K562 (cell line): ENCODE measurements around the gene SLC6A6. TPM values are rescaled to one million over a fixed set of nuclear protein-coding genes. Genes with fewer than 3 reads are reported as not detected.

Experiments
- ATAC-seq: fragments of 200-7000 bp; cut with Tn5 transposase; 3 replicates; pipeline ENCODE4 v1.9.1; 2020; ENCODE audit warnings: moderate library complexity
- BruUV-seq: library from RNA; stranded (reverse); fragments of 400-500 nt; replicated peaks from 2 replicates; lab custom pipeline; 2021; lab: Mats Ljungman, UMichigan
- CTCF ChIA-PET: fragments of 300-600 bp; formaldehyde crosslinking; extraction: SDS; loops from one replicate; lab custom pipeline; 2021; ENCODE audit warnings: low intra/inter-chr PET ratio; lab: Yijun Ruan, JAX
- POLR2A ChIA-PET: fragments of 300-600, 350-650 bp; sonication (Branson Sonifier 250); formaldehyde crosslinking; extraction: SDS; loops from one replicate; lab custom pipeline; 2021; ENCODE audit warnings: antibody characterized with exemption, inconsistent platforms; lab: Yijun Ruan, JAX
- DNase-seq, 4 experiments: peaks; one replicate each; pipeline versions ENCODE4 v3.0.0 to v3.0.0-alpha.2; 2011 to 2018; ENCODE audit warnings: low spot score in 3 of 4, mixed read lengths in 3 of 4; ENCODE audit errors: extremely low read depth in 1 of 4
- FAIRE-seq: peaks from 2 replicates; lab custom pipeline; 2011; peaks lifted over from hg19 to GRCh38; lab: Jason Lieb, UNC
- H2AFZ ChIP-seq: 2 replicates; pipeline ENCODE4 v1.6.0; 2011; ENCODE audit warnings: low read depth, low read length, control low read depth, inconsistent platforms
- H3K27ac ChIP-seq: fragments of 200-600 bp; 3 replicates; pipeline ENCODE4 v1.8.0; 2011; ENCODE audit warnings: low read depth, mild to moderate bottlenecking, control low read depth, inconsistent platforms, low read length, moderate library complexity, mixed read lengths; ENCODE audit errors: extremely low read depth
- H3K27me3 ChIP-seq, 2 experiments: fragments of 300-600 bp in 1 of 2; 2 replicates in 1 of 2; 3 replicates in 1 of 2; pipeline versions ENCODE4 v1.6.0 to v1.8.0; 2011; ENCODE audit warnings: inconsistent platforms in 2 of 2, low read length in 2 of 2, mild to moderate bottlenecking in 1 of 2, mixed read lengths in 1 of 2, moderate library complexity in 1 of 2; ENCODE audit not compliant: control insufficient read depth in 2 of 2, insufficient read depth in 2 of 2
- H3K36me3 ChIP-seq: fragments of 300-600 bp; 3 replicates; pipeline ENCODE4 v1.8.0; 2011; ENCODE audit warnings: mild to moderate bottlenecking, low read length, inconsistent platforms; ENCODE audit not compliant: control insufficient read depth, insufficient read depth
- H3K4me1 ChIP-seq, 2 experiments: fragments of 200-600 bp in 1 of 2; replicated peaks in 1 of 2; 2 replicates in 1 of 2; 3 replicates in 1 of 2; pipeline versions ENCODE4 v1.5.1 to v1.8.0; 2011; ENCODE audit warnings: inconsistent platforms in 2 of 2, low read length in 2 of 2, mild to moderate bottlenecking in 1 of 2, mixed read lengths in 1 of 2, moderate library complexity in 1 of 2; ENCODE audit not compliant: control insufficient read depth in 2 of 2, insufficient read depth in 2 of 2
- H3K4me2 ChIP-seq: 2 replicates; pipeline ENCODE4 v1.6.1; 2011; ENCODE audit warnings: low read length, control low read depth, inconsistent platforms, mixed read lengths; ENCODE audit not compliant: insufficient read depth
- H3K4me3 ChIP-seq: fragments of 200-600 bp; sonication (generic), shearing (Covaris generic); 2 replicates; pipeline ENCODE4 v1.5.1; 2016; ENCODE audit warnings: control low read depth, inconsistent platforms
- H3K79me2 ChIP-seq: fragments of 200-600 bp; 3 replicates; pipeline ENCODE4 v1.8.0; 2011; ENCODE audit warnings: low read length, inconsistent platforms; ENCODE audit not compliant: control insufficient read depth, insufficient read depth
- H3K9ac ChIP-seq, 2 experiments: 2 replicates each; pipeline versions ENCODE4 v1.6.0 to v1.6.1; 2011; ENCODE audit warnings: low read depth in 2 of 2, low read length in 2 of 2, control low read depth in 1 of 2, inconsistent platforms in 1 of 2, mild to moderate bottlenecking in 1 of 2, mixed read lengths in 1 of 2; ENCODE audit not compliant: insufficient read depth in 1 of 2
- H3K9me1 ChIP-seq: one replicate; pipeline ENCODE4 v1.6.0; 2011; ENCODE audit warnings: inconsistent platforms, mild to moderate bottlenecking, low read length, moderate library complexity; ENCODE audit not compliant: control insufficient read depth, insufficient read depth
- H3K9me3 ChIP-seq: replicated peaks from 2 replicates; pipeline ENCODE4 v1.5.1; 2011; ENCODE audit warnings: low read depth, low read length, inconsistent platforms; ENCODE audit not compliant: control insufficient read depth, insufficient read depth
- H4K20me1 ChIP-seq: replicated peaks from 2 replicates; pipeline ENCODE4 v1.6.1; 2011; ENCODE audit warnings: low read length, inconsistent platforms, mixed read lengths; ENCODE audit not compliant: control insufficient read depth, insufficient read depth
- CBX8 ChIP-seq: fragments of 200-600 bp; sonication (generic); IDR thresholded peaks from 2 replicates; pipeline ENCODE4 v1.6.1; 2012; ENCODE audit warnings: borderline replicate concordance, mixed run types, low read depth, mild to moderate bottlenecking, moderate library complexity, mixed read lengths, low read length, control low read depth, inconsistent platforms; ENCODE audit not compliant: poor library complexity, severe bottlenecking; ENCODE audit errors: extremely low read depth
- WGBS: fragments of 100-300 bp; shearing (Covaris generic); methylation state at CpG from one replicate; pipeline ENCODE4 v1.1.6; 2016; ENCODE audit warnings: low coverage, mixed read lengths; ENCODE audit not compliant: insufficient coverage; ENCODE audit errors: missing lambda C conversion rate; 5-methylcytosine and 5-hydroxymethylcytosine counted together
- in situ Hi-C: fragments of 300-500 bp; cut with MboI; formaldehyde crosslinking; loops from 4 replicates; pipeline ENCODE4 v1.15.0; 2018; ENCODE audit warnings: inconsistent platforms, mixed read lengths
- intact Hi-C: fragments of 100-400 bp; cut with micrococcal nuclease; formaldehyde crosslinking; loops from 2 replicates; pipeline ENCODE4 v1.14.2; 2022
- polyA plus RNA-seq, 8 experiments: library from polyadenylated mRNA; depleted of rRNA in 4 of 8; stranded (reverse) in 5 of 8; unstranded in 3 of 8; fragments of >200 nt; fragmentation: Nextera tagmentation in 2 of 8; fragmentation: Illumina TruSeq in 1 of 8; extraction: Ambion mirVana in 2 of 8; extraction: Trizol in 1 of 8; gene quantifications; 2 replicates each; pipeline versions ENCODE4 v1.2.1 to v1.2.3, GENCODE V29; 2011 to 2014; ENCODE audit warnings: inconsistent platforms in 1 of 8, missing spikeins in 1 of 8
- total RNA-seq, 7 experiments: library from RNA; depleted of rRNA in 6 of 7; stranded (reverse); fragments of >200 nt in 6 of 7; fragmentation: Illumina TruSeq in 2 of 7; extraction: Trizol in 2 of 7; gene quantifications; 2 replicates each; pipeline versions ENCODE4 v1.2.1 to v1.2.3, GENCODE V29; 2011 to 2021; ENCODE audit warnings: low replicate concordance in 1 of 7
- TF ChIP-seq, protein P1 (sequence below): fragments of 250-450 bp; sonication (Bioruptor Pico); IDR thresholded peaks from 2 replicates; pipeline ENCODE4 v1.5.0; 2021
- TF ChIP-seq, protein P2 (sequence below), 2 experiments: fragments of 450-650 bp; IDR thresholded peaks; 2 replicates each; pipeline ENCODE4 v1.6.1; 2018; ENCODE audit warnings: mild to moderate bottlenecking in 2 of 2, low read depth in 1 of 2; ENCODE audit not compliant: partially characterized antibody in 2 of 2
- TF ChIP-seq, protein P3 (sequence below), 2 experiments: fragments of 450-650 bp; conservative IDR thresholded peaks; 2 replicates each; pipeline ENCODE4 v1.6.1; 2017; ENCODE audit warnings: mild to moderate bottlenecking in 2 of 2, moderate library complexity in 2 of 2
- TF ChIP-seq, protein P4 (sequence below): fragments of 200-800 bp; sonication (Bioruptor generic); IDR thresholded peaks from 2 replicates; pipeline ENCODE4 v1.6.1; 2016; ENCODE audit warnings: missing genetic modification characterization, missing compliant biosample characterization

SLC6A6 gene
- total and polyA plus RNA-seq, 9 of the 15 experiments (the other 6 are each of a cell fraction or from before 2014, with no cell fraction given) = 12.3 to 203 (median 93.2) TPM

DNA sequence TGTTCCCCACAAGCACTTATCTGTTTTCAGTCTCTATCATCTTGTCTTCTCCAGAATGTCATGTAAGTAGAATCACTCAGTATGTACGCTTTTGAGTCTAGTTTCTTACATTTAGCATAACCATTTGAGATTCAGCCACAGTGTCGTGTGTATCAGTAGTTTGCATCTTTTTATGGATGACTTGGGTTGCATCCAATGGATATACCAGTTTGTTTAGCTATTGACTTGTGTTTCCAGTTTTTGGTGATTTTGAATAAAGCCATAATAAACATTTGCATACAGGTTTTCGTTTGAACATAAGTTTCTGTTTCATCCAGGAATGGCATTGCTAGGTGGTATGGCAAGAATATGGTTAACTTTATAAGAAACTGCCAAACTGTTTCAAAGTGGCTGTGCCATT, 125.7 kb downstream of the SLC6A6 start:
- TF ChIP-seq, protein P1, sequence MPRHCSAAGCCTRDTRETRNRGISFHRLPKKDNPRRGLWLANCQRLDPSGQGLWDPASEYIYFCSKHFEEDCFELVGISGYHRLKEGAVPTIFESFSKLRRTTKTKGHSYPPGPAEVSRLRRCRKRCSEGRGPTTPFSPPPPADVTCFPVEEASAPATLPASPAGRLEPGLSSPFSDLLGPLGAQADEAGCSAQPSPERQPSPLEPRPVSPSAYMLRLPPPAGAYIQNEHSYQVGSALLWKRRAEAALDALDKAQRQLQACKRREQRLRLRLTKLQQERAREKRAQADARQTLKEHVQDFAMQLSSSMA (CRISPR knock-in tag) = no peak
- TF ChIP-seq, protein P2, sequence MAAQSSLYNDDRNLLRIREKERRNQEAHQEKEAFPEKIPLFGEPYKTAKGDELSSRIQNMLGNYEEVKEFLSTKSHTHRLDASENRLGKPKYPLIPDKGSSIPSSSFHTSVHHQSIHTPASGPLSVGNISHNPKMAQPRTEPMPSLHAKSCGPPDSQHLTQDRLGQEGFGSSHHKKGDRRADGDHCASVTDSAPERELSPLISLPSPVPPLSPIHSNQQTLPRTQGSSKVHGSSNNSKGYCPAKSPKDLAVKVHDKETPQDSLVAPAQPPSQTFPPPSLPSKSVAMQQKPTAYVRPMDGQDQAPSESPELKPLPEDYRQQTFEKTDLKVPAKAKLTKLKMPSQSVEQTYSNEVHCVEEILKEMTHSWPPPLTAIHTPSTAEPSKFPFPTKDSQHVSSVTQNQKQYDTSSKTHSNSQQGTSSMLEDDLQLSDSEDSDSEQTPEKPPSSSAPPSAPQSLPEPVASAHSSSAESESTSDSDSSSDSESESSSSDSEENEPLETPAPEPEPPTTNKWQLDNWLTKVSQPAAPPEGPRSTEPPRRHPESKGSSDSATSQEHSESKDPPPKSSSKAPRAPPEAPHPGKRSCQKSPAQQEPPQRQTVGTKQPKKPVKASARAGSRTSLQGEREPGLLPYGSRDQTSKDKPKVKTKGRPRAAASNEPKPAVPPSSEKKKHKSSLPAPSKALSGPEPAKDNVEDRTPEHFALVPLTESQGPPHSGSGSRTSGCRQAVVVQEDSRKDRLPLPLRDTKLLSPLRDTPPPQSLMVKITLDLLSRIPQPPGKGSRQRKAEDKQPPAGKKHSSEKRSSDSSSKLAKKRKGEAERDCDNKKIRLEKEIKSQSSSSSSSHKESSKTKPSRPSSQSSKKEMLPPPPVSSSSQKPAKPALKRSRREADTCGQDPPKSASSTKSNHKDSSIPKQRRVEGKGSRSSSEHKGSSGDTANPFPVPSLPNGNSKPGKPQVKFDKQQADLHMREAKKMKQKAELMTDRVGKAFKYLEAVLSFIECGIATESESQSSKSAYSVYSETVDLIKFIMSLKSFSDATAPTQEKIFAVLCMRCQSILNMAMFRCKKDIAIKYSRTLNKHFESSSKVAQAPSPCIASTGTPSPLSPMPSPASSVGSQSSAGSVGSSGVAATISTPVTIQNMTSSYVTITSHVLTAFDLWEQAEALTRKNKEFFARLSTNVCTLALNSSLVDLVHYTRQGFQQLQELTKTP (IDR thresholded peaks at IDR 0.05; ENCODE audit: low read depth in 1 of 2, partially characterized antibody in 2 of 2) = no peak
- TF ChIP-seq, protein P3, sequence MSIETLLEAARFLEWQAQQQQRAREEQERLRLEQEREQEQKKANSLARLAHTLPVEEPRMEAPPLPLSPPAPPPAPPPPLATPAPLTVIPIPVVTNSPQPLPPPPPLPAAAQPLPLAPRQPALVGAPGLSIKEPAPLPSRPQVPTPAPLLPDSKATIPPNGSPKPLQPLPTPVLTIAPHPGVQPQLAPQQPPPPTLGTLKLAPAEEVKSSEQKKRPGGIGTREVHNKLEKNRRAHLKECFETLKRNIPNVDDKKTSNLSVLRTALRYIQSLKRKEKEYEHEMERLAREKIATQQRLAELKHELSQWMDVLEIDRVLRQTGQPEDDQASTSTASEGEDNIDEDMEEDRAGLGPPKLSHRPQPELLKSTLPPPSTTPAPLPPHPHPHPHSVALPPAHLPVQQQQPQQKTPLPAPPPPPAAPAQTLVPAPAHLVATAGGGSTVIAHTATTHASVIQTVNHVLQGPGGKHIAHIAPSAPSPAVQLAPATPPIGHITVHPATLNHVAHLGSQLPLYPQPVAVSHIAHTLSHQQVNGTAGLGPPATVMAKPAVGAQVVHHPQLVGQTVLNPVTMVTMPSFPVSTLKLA (conservative IDR thresholded peaks at IDR 0.05) = no peak
- TF ChIP-seq, protein P4, sequence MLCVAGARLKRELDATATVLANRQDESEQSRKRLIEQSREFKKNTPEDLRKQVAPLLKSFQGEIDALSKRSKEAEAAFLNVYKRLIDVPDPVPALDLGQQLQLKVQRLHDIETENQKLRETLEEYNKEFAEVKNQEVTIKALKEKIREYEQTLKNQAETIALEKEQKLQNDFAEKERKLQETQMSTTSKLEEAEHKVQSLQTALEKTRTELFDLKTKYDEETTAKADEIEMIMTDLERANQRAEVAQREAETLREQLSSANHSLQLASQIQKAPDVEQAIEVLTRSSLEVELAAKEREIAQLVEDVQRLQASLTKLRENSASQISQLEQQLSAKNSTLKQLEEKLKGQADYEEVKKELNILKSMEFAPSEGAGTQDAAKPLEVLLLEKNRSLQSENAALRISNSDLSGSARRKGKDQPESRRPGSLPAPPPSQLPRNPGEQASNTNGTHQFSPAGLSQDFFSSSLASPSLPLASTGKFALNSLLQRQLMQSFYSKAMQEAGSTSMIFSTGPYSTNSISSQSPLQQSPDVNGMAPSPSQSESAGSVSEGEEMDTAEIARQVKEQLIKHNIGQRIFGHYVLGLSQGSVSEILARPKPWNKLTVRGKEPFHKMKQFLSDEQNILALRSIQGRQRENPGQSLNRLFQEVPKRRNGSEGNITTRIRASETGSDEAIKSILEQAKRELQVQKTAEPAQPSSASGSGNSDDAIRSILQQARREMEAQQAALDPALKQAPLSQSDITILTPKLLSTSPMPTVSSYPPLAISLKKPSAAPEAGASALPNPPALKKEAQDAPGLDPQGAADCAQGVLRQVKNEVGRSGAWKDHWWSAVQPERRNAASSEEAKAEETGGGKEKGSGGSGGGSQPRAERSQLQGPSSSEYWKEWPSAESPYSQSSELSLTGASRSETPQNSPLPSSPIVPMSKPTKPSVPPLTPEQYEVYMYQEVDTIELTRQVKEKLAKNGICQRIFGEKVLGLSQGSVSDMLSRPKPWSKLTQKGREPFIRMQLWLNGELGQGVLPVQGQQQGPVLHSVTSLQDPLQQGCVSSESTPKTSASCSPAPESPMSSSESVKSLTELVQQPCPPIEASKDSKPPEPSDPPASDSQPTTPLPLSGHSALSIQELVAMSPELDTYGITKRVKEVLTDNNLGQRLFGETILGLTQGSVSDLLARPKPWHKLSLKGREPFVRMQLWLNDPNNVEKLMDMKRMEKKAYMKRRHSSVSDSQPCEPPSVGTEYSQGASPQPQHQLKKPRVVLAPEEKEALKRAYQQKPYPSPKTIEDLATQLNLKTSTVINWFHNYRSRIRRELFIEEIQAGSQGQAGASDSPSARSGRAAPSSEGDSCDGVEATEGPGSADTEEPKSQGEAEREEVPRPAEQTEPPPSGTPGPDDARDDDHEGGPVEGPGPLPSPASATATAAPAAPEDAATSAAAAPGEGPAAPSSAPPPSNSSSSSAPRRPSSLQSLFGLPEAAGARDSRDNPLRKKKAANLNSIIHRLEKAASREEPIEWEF (CRISPR knock-in tag) = no peak
- TF ChIP-seq CBX8 = no peak
- DNase-seq (no peak), FAIRE-seq (no peak), ATAC-seq (no peak)
- H3K9me3 ChIP-seq = no peaks in the 10 kb centered on the region
- BruUV-seq = no TSS peak
- no peak overlapping the region for H3K4me3 ChIP-seq
- H3K9ac ChIP-seq = no peak overlapping the region
- POLR2A ChIA-PET = no interaction called here
- H3K4me2 ChIP-seq = no peak overlapping the region
- H2AFZ ChIP-seq = no peak overlapping the region
- CTCF ChIA-PET = no interaction called here
- peaks cover 9 to 17% of the 10 kb centered on the region in 2 experiments for H3K4me1 ChIP-seq
- H3K27ac ChIP-seq = no peak overlapping the region
- H3K79me2 ChIP-seq = no peaks in the 10 kb centered on the region
- intact Hi-C loops (no loop called here), in situ Hi-C loops (no loop called here)
- no peaks in the 10 kb centered on the region; the same call in 1 of the 2 replicates for H4K20me1 ChIP-seq
- H3K27me3 ChIP-seq = peaks cover 35 to 50% of the 10 kb centered on the region in 2 experiments; a peak in 4 of 5 replicates
- no peaks in the 10 kb centered on the region for H3K9me1 ChIP-seq
- 0% methylated on average over 3 of the region's 3 CpGs for WGBS
- H3K36me3 ChIP-seq = no peaks in the 10 kb centered on the region
